ELR (cell line): ENCODE measurements around the gene NPY.
"Not testable (repeated sequence)": the region's sequence is repeated elsewhere in the genome, so short reads cannot be mapped to it uniquely, and the experiment has no call there.

ENCODE experiments used
- DNase-seq: peaks from one replicate; pipeline ENCODE4 v3.0.0-alpha.2; 2015; ENCODE audit warnings: low read depth

NPY gene

GRCh38 chr7:24283897-24284698 lies at the start of gene NPY:
Gene NPY (plus strand): TSS chr7:24284190. CDS start chr7:24285241, 1,051 bp downstream.
- no peak for DNase-seq

GRCh38 chr7:24239260-24239659 lies 44.7 kb upstream of the NPY start:
- DNase-seq = no peak

- DNase-seq = peak; percentile 3
Observed at GRCh38 chr7:24241206-24241605, 42.8 kb upstream of the NPY start.

GRCh38 chr7:24244554-24244953 lies 39.4 kb upstream of the NPY start:
- DNase-seq = no peak

GRCh38 chr7:24245362-24245761 lies 38.6 kb upstream of the NPY start:
- peak; percentile 6 for DNase-seq

- no peak for DNase-seq
Observed at GRCh38 chr7:24249266-24249665, 34.7 kb upstream of the NPY start.

- DNase-seq = no peak
Observed at GRCh38 chr7:24251568-24251967, 32.4 kb upstream of the NPY start.

- DNase-seq = peak; percentile 52
Observed at GRCh38 chr7:24255139-24255538, 28.9 kb upstream of the NPY start.

GRCh38 chr7:24258324-24258723 lies 25.7 kb upstream of the NPY start:
- not testable (repeated sequence) for DNase-seq

GRCh38 chr7:24271938-24272337 lies 12.1 kb upstream of the NPY start:
- DNase-seq = no peak

- no peak for DNase-seq
Observed at GRCh38 chr7:24279512-24279911, 4.5 kb upstream of the NPY start.

GRCh38 chr7:24283554-24283896 lies 465 bp upstream of the NPY start:
- no peak for DNase-seq

- no peak for DNase-seq
Observed at GRCh38 chr7:24284699-24285506, 913 bp downstream of the NPY start.

GRCh38 chr7:24290004-24290641 lies 6.1 kb downstream of the NPY start:
- peak; percentile 78 for DNase-seq

GRCh38 chr7:24291271-24291670 lies 7.3 kb downstream of the NPY start:
- DNase-seq = no peak

- no peak for DNase-seq
Observed at GRCh38 chr7:24297362-24297761, 13.4 kb downstream of the NPY start.

GRCh38 chr7:24298696-24299095 lies 14.7 kb downstream of the NPY start:
- no peak for DNase-seq

GRCh38 chr7:24299192-24299591 lies 15.2 kb downstream of the NPY start:
- DNase-seq = no peak

- no peak for DNase-seq
Observed at GRCh38 chr7:24301703-24302102, 17.7 kb downstream of the NPY start.

GRCh38 chr7:24304494-24305095 lies 20.6 kb downstream of the NPY start:
- no peak for DNase-seq

GRCh38 chr7:24307326-24307725 lies 23.3 kb downstream of the NPY start:
- DNase-seq = no peak

GRCh38 chr7:24312588-24312987 lies 28.6 kb downstream of the NPY start:
- no peak for DNase-seq

GRCh38 chr7:24313777-24314176 lies 29.8 kb downstream of the NPY start:
- DNase-seq = no peak
